ENCODE measurements around the gene PTPRM. TPM values are rescaled to one million over a fixed set of nuclear protein-coding genes. Genes with fewer than 3 reads are reported as not detected.

PTPRM gene
- total and polyA plus RNA-seq, 4 donors = 9.2 to 23.0 (median 12.7) TPM

GRCh38 chr18:7733642-7734041, 166.5 kb downstream of the PTPRM start:
- WGBS = 100% methylated on average over 1 of the region's 1 CpG
- H3K36me3 ChIP-seq (ENCODE audit: control insufficient read depth in 4 of 4, insufficient read depth in 3 of 4, low read depth in 1 of 4, low read length in 3 of 4) = no peaks in the 10 kb centered on the region
- H3K4me3 ChIP-seq (ENCODE audit: low read depth in 1 of 3, low read length in 3 of 3) = no peak overlapping the region
- no peak overlapping the region for H3K9ac ChIP-seq (ENCODE audit: low read depth in 1 of 2, low read length in 2 of 2)
- no peak overlapping the region for H3K27ac ChIP-seq (ENCODE audit: low read depth in 1 of 2, low read length in 2 of 2)
- no peaks in the 10 kb centered on the region for H3K27me3 ChIP-seq (ENCODE audit: control insufficient read depth in 4 of 4, insufficient read depth in 4 of 4, low read length in 3 of 4)
- DNase-seq (ENCODE audit: low spot score) = no peak
- H3K9me3 ChIP-seq (ENCODE audit: control insufficient read depth in 4 of 4, low read length in 3 of 4) = no peaks in the 10 kb centered on the region
- H3K4me1 ChIP-seq (ENCODE audit: control insufficient read depth in 4 of 4, insufficient read depth in 4 of 4, low read length in 3 of 4) = peaks cover 0 to 2% (median 0%) of the 10 kb centered on the region in 4 donors
- TF ChIP-seq FOXA2 (IDR thresholded peaks at IDR 0.05) (no peak), SP1 (IDR thresholded peaks at IDR 0.05) (no peak), YY1 (IDR thresholded peaks at IDR 0.05) (no peak)

DNA sequence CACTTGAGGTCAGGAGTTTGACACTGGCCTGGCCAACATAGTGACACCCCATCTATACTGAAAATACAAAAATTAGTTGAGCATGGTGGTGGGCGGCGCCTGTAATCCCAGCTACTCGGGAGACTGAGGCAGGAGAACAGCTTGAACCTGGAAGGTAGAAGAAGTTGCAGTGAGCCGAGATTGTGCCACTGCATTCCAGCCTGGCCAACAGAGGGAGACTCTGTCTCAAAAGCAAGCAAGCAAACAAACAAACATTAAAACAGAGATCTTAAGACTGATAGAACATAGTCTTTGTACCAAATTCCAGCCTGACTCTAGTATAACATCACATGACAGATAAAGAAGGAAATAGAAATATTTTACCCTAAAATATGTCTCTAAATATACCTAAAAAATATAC, 168.1 kb downstream of the PTPRM start:
- Histone ChIP-seq H3K27me3 (ENCODE audit: control insufficient read depth in 4 of 4, insufficient read depth in 4 of 4, low read length in 3 of 4) (no peaks in the 10 kb centered on the region), H3K9ac (ENCODE audit: low read depth in 1 of 2, low read length in 2 of 2) (no peak overlapping the region), H3K27ac (ENCODE audit: low read depth in 1 of 2, low read length in 2 of 2) (no peak overlapping the region), H3K4me3 (ENCODE audit: low read depth in 1 of 3, low read length in 3 of 3) (no peak overlapping the region), H3K36me3 (ENCODE audit: control insufficient read depth in 4 of 4, insufficient read depth in 3 of 4, low read depth in 1 of 4, low read length in 3 of 4) (no peaks in the 10 kb centered on the region), H3K9me3 (ENCODE audit: control insufficient read depth in 4 of 4, low read length in 3 of 4) (no peaks in the 10 kb centered on the region), H3K4me1 (ENCODE audit: control insufficient read depth in 4 of 4, insufficient read depth in 4 of 4, low read length in 3 of 4) (peaks cover 0 to 2% (median 0%) of the 10 kb centered on the region in 4 donors)
- TF ChIP-seq TAF1 (conservative IDR thresholded peaks at IDR 0.05) (no peak), RAD21 (IDR thresholded peaks at IDR 0.05) (peak in 1 of 2 donors; percentile 56)
- TF ChIP-seq, protein P1, sequence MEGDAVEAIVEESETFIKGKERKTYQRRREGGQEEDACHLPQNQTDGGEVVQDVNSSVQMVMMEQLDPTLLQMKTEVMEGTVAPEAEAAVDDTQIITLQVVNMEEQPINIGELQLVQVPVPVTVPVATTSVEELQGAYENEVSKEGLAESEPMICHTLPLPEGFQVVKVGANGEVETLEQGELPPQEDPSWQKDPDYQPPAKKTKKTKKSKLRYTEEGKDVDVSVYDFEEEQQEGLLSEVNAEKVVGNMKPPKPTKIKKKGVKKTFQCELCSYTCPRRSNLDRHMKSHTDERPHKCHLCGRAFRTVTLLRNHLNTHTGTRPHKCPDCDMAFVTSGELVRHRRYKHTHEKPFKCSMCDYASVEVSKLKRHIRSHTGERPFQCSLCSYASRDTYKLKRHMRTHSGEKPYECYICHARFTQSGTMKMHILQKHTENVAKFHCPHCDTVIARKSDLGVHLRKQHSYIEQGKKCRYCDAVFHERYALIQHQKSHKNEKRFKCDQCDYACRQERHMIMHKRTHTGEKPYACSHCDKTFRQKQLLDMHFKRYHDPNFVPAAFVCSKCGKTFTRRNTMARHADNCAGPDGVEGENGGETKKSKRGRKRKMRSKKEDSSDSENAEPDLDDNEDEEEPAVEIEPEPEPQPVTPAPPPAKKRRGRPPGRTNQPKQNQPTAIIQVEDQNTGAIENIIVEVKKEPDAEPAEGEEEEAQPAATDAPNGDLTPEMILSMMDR (IDR thresholded peaks at IDR 0.05; ENCODE audit: low read depth, low read length, missing input control) = peak; percentile 7
- DNase-seq (ENCODE audit: low spot score) = no peak
- 91% methylated on average over 4 of the region's 4 CpGs for WGBS

DNA sequence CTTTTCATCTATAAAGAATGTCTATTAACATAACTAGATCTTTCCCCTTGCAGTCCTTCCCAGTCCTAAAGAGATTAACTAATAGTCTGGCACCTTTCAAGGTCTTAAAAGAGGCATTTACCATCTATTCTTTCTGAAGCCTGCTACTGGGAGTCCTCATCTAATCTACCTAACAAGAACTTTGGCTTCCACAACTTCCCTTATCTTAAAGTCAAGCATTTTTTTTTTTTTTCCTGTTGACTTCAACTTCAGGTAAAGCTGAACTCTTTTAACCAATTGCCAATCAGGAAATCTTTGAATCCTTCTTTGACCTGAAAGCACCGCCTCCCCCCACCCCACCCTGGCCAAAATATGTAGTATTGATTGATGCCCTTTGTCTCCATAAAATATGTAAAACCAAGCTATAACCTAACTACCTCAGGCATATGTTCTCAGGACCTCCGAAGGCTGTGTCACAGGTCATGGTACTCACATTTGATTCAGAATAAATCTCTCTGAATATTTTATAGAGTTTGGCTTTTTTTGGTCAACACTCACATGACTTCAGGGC, 168.6 kb downstream of the PTPRM start:
- no peak for DNase-seq (ENCODE audit: low spot score)
- 84% methylated on average over 2 of the region's 2 CpGs for WGBS
- H3K27ac ChIP-seq (ENCODE audit: low read depth in 1 of 2, low read length in 2 of 2) = no peak overlapping the region

More for the DNA sequence above, 168.6 kb downstream of the PTPRM start:
- no peaks in the 10 kb centered on the region for H3K27me3 ChIP-seq (ENCODE audit: control insufficient read depth in 4 of 4, insufficient read depth in 4 of 4, low read length in 3 of 4)
- H3K36me3 ChIP-seq (ENCODE audit: control insufficient read depth in 4 of 4, insufficient read depth in 3 of 4, low read depth in 1 of 4, low read length in 3 of 4) = no peaks in the 10 kb centered on the region
- no peak for TF ChIP-seq MAX (IDR thresholded peaks at IDR 0.05)
- TF ChIP-seq TAF1 (conservative IDR thresholded peaks at IDR 0.05) = no peak
- no peak for TF ChIP-seq GABPA (IDR thresholded peaks at IDR 0.05 in 1 of 2, conservative IDR thresholded peaks at IDR 0.05 in 1 of 2)
- no peak for TF ChIP-seq REST (IDR thresholded peaks at IDR 0.05)
- TF ChIP-seq, protein P2, sequence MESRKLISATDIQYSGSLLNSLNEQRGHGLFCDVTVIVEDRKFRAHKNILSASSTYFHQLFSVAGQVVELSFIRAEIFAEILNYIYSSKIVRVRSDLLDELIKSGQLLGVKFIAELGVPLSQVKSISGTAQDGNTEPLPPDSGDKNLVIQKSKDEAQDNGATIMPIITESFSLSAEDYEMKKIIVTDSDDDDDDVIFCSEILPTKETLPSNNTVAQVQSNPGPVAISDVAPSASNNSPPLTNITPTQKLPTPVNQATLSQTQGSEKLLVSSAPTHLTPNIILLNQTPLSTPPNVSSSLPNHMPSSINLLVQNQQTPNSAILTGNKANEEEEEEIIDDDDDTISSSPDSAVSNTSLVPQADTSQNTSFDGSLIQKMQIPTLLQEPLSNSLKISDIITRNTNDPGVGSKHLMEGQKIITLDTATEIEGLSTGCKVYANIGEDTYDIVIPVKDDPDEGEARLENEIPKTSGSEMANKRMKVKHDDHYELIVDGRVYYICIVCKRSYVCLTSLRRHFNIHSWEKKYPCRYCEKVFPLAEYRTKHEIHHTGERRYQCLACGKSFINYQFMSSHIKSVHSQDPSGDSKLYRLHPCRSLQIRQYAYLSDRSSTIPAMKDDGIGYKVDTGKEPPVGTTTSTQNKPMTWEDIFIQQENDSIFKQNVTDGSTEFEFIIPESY (IDR thresholded peaks at IDR 0.05) = no peak
- TF ChIP-seq FOXA1 (IDR thresholded peaks at IDR 0.05) = no peak
- TF ChIP-seq RXRA (IDR thresholded peaks at IDR 0.05) = no peak
- TF ChIP-seq NR2F2 (IDR thresholded peaks at IDR 0.05) = no peak
- no peak for TF ChIP-seq YY1 (IDR thresholded peaks at IDR 0.05)
- TF ChIP-seq SP1 (IDR thresholded peaks at IDR 0.05) = no peak
- no peak for TF ChIP-seq HNF4A (conservative IDR thresholded peaks at IDR 0.05)
- TF ChIP-seq FOXA2 (IDR thresholded peaks at IDR 0.05) = no peak
- no peak for TF ChIP-seq EGR1 (IDR thresholded peaks at IDR 0.05; ENCODE audit: low read depth in 2 of 2)
- TF ChIP-seq, protein P1 (IDR thresholded peaks at IDR 0.05; ENCODE audit: low read depth, low read length, missing input control) = no peak
- TF ChIP-seq, protein P3, sequence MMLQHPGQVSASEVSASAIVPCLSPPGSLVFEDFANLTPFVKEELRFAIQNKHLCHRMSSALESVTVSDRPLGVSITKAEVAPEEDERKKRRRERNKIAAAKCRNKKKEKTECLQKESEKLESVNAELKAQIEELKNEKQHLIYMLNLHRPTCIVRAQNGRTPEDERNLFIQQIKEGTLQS (IDR thresholded peaks at IDR 0.05) = no peak
- TF ChIP-seq JUND (IDR thresholded peaks at IDR 0.05) = no peak
- no peak for TF ChIP-seq RAD21 (IDR thresholded peaks at IDR 0.05)
- H3K9me3 ChIP-seq (ENCODE audit: control insufficient read depth in 4 of 4, low read length in 3 of 4) = no peaks in the 10 kb centered on the region
- H3K4me1 ChIP-seq (ENCODE audit: control insufficient read depth in 4 of 4, insufficient read depth in 4 of 4, low read length in 3 of 4) = peaks cover 0 to 2% (median 0%) of the 10 kb centered on the region in 4 donors
- H3K4me3 ChIP-seq (ENCODE audit: low read depth in 1 of 3, low read length in 3 of 3) = no peak overlapping the region
- no peak overlapping the region for H3K9ac ChIP-seq (ENCODE audit: low read depth in 1 of 2, low read length in 2 of 2)
